ENCODE measurements around the gene TAF1. TPM values are rescaled to one million over a fixed set of nuclear protein-coding genes. Genes with fewer than 3 reads are reported as not detected.

TAF1 gene
- total and polyA plus RNA-seq, 10 of the 15 experiments (the other 5 are each of a cell fraction or from before 2014, with no cell fraction given) = 4.1 to 24.2 (median 17.2) TPM

GRCh38 chrX:71378732-71379131, 12.6 kb downstream of the TAF1 start:
- Histone ChIP-seq H3K4me3 (no peak overlapping the region), H3K4me1 (ENCODE audit: control insufficient read depth, insufficient read depth, low read length) (no peaks in the 10 kb centered on the region), H3K4me2 (ENCODE audit: control insufficient read depth, insufficient read depth) (no peak overlapping the region), H3K27ac (ENCODE audit: control insufficient read depth, insufficient read depth) (no peak overlapping the region), H3K36me3 (ENCODE audit: control insufficient read depth in 2 of 2, insufficient read depth in 2 of 2, low read length in 1 of 2) (peaks cover 0 to 9% of the 10 kb centered on the region in 2 experiments; a peak in 2 of 4 replicates), H3K27me3 (replicated peaks in 1 of 2; ENCODE audit: control insufficient read depth in 2 of 2, insufficient read depth in 2 of 2, low read length in 1 of 2) (no peaks in the 10 kb centered on the region), H3K79me2 (ENCODE audit: control insufficient read depth, insufficient read depth, low read length) (no peaks in the 10 kb centered on the region), H2AFZ (ENCODE audit: control insufficient read depth, low read depth, low read length) (no peak overlapping the region), H3K9me3 (replicated peaks; ENCODE audit: control insufficient read depth, insufficient read depth, low read length) (no peaks in the 10 kb centered on the region), H3K9ac (ENCODE audit: control insufficient read depth, insufficient read depth, low read length) (no peak overlapping the region), H4K20me1 (ENCODE audit: control insufficient read depth, insufficient read depth) (no peaks in the 10 kb centered on the region)
- SMC1A ChIA-PET (ENCODE audit: uncharacterized antibody, unreplicated experiment) = no interaction called here
- in situ Hi-C loops (cut with MboI) = no loop called here
- POLR2A ChIA-PET = interaction anchor here (0.7 to 1.5 kb wide), 2 partner anchors 9 to 279 kb away, joined by 5 to 8 read pairs; no protein-coding TSS in a partner anchor
- CTCF ChIA-PET = interaction anchor here (0.6 kb wide), 1 partner anchor 452 kb away, joined by 3 read pairs; no protein-coding TSS in a partner anchor
- no TSS peak for BruUV-seq (replicated peaks)
- DNase-seq (ENCODE audit: low read depth, low spot score) (no peak), FAIRE-seq (no peak), ATAC-seq (no peak)
- intact Hi-C loops (cut with micrococcal nuclease; ENCODE audit: unreplicated experiment) = no loop called here
- RAD21 ChIA-PET (ENCODE audit: unreplicated experiment) = interaction anchor here (0.6 kb wide), 1 partner anchor 124 kb away, joined by 3 read pairs; no protein-coding TSS in a partner anchor
- WGBS (ENCODE audit: insufficient coverage, insufficient replicate concordance, low lambda C conversion rate, missing lambda C conversion rate) = 67% methylated on average over 2 of the region's 3 CpGs
- TF ChIP-seq TCF3 (IDR thresholded peaks at IDR 0.05; ENCODE audit: borderline replicate concordance, insufficient read depth, low read depth, low read length) (no peak), CHD2 (IDR thresholded peaks at IDR 0.05; ENCODE audit: borderline replicate concordance, low read depth, low read length) (no peak), PAX5 (IDR thresholded peaks at IDR 0.05; ENCODE audit: borderline replicate concordance, low read depth, low read length) (no peak), USF2 (IDR thresholded peaks at IDR 0.05; ENCODE audit: borderline replicate concordance, low read depth, low read length) (no peak), GATAD2B (conservative IDR thresholded peaks at IDR 0.05; ENCODE audit: low read depth) (no peak), ESRRA (IDR thresholded peaks at IDR 0.05; ENCODE audit: low read length) (no peak), PBX3 (IDR thresholded peaks at IDR 0.05; ENCODE audit: insufficient replicate concordance, low read depth, low read length) (no peak), BACH1 (IDR thresholded peaks at IDR 0.05; ENCODE audit: borderline replicate concordance) (no peak), IKZF1 (conservative IDR thresholded peaks at IDR 0.05) (no peak), YBX1 (IDR thresholded peaks at IDR 0.05) (no peak)
- TF ChIP-seq, protein P1, sequence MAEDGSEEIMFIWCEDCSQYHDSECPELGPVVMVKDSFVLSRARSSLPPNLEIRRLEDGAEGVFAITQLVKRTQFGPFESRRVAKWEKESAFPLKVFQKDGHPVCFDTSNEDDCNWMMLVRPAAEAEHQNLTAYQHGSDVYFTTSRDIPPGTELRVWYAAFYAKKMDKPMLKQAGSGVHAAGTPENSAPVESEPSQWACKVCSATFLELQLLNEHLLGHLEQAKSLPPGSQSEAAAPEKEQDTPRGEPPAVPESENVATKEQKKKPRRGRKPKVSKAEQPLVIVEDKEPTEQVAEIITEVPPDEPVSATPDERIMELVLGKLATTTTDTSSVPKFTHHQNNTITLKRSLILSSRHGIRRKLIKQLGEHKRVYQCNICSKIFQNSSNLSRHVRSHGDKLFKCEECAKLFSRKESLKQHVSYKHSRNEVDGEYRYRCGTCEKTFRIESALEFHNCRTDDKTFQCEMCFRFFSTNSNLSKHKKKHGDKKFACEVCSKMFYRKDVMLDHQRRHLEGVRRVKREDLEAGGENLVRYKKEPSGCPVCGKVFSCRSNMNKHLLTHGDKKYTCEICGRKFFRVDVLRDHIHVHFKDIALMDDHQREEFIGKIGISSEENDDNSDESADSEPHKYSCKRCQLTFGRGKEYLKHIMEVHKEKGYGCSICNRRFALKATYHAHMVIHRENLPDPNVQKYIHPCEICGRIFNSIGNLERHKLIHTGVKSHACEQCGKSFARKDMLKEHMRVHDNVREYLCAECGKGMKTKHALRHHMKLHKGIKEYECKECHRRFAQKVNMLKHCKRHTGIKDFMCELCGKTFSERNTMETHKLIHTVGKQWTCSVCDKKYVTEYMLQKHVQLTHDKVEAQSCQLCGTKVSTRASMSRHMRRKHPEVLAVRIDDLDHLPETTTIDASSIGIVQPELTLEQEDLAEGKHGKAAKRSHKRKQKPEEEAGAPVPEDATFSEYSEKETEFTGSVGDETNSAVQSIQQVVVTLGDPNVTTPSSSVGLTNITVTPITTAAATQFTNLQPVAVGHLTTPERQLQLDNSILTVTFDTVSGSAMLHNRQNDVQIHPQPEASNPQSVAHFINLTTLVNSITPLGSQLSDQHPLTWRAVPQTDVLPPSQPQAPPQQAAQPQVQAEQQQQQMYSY (CRISPR knock-in tag; IDR thresholded peaks at IDR 0.05) = no peak
- TF ChIP-seq, protein P2, sequence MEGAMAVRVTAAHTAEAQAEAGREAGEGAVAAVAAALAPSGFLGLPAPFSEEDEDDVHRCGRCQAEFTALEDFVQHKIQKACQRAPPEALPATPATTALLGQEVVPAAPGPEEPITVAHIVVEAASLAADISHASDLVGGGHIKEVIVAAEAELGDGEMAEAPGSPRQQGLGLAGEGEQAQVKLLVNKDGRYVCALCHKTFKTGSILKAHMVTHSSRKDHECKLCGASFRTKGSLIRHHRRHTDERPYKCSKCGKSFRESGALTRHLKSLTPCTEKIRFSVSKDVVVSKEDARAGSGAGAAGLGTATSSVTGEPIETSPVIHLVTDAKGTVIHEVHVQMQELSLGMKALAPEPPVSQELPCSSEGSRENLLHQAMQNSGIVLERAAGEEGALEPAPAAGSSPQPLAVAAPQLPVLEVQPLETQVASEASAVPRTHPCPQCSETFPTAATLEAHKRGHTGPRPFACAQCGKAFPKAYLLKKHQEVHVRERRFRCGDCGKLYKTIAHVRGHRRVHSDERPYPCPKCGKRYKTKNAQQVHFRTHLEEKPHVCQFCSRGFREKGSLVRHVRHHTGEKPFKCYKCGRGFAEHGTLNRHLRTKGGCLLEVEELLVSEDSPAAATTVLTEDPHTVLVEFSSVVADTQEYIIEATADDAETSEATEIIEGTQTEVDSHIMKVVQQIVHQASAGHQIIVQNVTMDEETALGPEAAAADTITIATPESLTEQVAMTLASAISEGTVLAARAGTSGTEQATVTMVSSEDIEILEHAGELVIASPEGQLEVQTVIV (IDR thresholded peaks at IDR 0.05; ENCODE audit: borderline replicate concordance, partially characterized antibody) = no peak

Measured in GM12878 (cell line).